NCI-H748 (cell line): ENCODE measurements around the gene NAP1L5.

Experiments
- DNase-seq: peaks from one replicate; lab custom pipeline; 2025; ENCODE audit not compliant: unreplicated experiment; lab: John Stamatoyannopoulos, UW

NAP1L5 gene

GRCh38 chr4:88722828-88723227 is 25.2 kb upstream of the NAP1L5 start:
- no peak for DNase-seq

- DNase-seq = no peak
Observed at GRCh38 chr4:88722276-88722780, 24.7 kb upstream of the NAP1L5 start.

GRCh38 chr4:88720451-88721428 is 23.1 kb upstream of the NAP1L5 start:
- DNase-seq = no peak

DNA sequence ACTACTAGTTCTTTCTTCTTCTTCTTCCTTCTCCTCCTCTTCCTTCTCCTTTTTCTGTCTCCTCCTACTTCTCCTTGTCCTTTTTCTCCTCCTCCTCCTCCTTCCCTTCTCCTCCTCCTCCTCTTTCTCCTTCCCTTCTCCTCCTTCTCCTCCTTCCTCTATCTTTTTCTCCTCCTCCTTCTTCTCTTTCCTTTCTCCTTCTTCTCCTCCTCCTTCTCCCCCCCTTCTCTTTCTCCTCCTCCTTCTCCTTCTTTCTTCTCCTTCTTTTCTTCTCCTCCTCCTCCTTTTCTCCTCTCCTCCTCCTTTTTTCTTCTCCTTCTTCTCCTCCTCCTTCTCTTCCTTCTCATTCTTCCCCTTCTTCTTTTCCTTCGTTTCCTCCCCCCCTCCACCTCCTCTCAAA is 21.8 kb upstream of the NAP1L5 start:
- DNase-seq = no peak

DNA sequence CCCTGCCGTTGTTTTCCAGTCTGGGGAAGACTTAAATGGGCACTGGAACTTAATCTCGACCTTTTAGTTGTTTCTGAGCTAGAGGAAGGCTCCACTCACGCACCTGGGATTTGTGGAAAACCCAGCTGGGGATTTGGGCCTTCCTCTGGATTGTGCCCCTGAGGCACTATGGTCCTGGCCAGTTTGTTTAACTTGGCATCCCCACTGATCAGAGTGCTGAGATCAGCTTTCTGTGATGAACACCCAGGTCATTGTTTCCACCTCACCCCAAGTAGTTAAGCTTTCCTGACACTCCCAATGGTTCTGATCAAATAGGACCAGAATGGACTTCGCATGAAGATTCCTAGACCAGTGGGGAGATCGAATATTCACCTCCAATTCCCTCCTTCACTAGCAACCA is 20.5 kb upstream of the NAP1L5 start:
- DNase-seq = no peak

GRCh38 chr4:88713782-88714181 is 16.2 kb upstream of the NAP1L5 start:
- DNase-seq = no peak

DNA sequence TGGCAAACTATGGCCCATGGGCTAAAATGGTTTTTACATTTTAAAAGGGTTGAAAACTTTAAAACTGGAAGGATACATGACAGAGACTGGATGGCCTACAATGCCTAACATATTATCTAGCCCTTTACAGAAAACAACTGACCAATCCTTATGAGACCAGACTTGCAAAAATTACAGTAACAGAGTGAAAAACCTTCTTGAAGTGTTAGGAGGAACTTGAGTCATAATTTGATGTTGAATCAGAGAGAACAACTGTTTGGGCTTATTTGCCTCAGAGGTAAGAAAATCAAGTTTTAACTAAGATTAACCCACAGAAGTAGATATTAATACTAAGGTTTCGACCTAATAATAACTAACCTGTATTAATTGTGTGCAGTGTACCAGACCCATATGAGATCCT is 12.4 kb upstream of the NAP1L5 start:
- no peak for DNase-seq

DNA sequence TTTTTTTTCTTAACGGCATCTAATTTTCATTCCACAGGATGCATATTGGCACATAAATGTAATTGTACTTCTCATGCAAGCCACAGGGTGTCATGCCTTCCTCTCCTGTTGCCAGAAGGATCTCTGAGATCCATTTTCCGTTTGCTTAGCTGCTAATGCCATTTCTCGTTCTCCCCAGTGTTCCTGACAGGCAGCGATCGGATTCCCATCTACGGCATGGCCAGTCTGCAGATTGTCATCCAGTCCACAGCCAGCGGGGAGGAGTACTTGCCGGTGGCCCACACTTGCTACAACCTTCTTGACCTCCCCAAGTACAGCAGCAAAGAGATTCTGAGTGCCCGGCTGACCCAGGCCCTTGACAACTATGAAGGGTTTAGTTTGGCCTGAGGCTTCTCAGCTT is 8.9 kb upstream of the NAP1L5 start:
- DNase-seq = peak; percentile 24

- DNase-seq = no peak
Observed at GRCh38 chr4:88705805-88706492, 8.3 kb upstream of the NAP1L5 start.

- no peak for DNase-seq
Observed at GRCh38 chr4:88705223-88705622, 7.6 kb upstream of the NAP1L5 start.

DNA sequence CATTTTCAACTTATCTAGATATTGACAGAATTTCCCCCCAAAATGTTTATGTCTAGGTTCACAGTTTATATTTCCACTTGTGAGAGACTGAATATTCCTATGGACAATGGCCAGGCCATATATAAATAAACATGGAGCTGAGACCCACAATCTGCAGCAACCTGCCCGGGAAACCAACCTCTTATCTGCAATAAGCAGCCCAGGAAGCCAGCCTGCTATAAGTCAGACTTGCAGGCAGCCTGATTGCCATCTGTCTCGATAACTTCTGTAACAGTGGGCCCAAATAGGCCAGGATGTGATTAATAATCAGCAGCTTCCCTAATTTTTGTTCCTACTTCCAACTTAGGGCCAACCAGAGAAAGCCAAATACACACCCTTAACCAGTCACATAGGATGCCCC is 5.2 kb upstream of the NAP1L5 start:
- no peak for DNase-seq

GRCh38 chr4:88698519-88698918 is 890 bp upstream of the NAP1L5 start:
- DNase-seq = no peak

DNA sequence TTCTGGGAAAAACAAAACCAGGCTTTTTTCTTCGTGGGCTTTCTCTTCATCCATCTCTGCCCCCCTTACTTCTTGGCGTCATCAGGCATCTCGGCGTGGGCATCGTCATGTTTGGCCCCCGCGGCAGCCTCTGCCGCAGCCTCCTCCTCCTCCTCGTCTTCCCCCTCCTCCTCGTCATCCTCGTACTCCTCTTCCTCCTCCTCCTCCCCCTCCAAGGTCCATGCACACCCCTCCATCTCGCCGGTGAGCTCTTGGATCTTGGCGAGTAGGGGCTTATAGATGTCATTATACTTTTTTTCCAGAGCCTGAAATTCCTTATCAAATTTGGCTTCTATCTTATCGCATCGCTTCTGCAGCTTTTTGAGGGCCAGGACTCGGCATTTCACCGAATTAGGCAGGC is 488 bp downstream of the NAP1L5 start:
- DNase-seq = no peak

- DNase-seq = no peak
Observed at GRCh38 chr4:88696630-88697029, 999 bp downstream of the NAP1L5 start.

DNA sequence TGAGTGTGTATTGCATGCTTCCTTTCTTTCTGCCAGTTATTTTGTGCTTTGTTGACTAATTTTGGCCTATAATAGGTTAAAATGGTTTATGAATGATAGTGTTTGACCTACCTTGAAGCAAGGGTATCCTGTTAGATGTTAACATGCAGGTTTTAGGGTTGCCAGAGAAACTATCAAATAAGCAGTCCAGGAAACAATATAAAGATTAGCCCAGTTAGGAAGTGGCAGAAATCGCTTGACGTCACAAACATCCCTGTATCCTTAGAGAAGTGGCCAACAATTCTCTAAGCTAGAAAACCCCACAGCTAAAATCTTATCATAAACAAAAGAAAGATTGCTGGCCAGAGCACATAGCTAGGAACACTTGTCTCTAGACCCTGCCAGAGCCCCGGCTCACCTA is 3.8 kb downstream of the NAP1L5 start:
- no peak for DNase-seq

DNA sequence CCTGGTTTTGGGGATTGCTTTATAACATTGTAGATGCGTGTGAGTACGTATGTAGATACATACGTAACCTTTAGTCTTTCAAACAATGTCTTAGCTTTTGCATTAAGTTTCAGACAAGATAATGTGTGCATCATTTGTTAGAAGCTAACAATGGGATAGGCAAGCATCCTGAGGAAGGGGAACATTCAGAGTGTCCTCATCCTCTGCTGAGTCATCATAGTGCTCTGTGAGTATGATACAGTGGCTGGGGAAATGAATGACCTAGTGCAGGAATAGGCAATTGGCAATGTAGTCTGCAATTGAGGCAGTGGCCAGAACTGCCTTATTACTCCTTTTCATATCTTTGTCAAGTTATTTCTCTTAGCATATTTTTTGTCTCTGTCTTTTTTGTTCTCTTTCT is 7.3 kb downstream of the NAP1L5 start:
- no peak for DNase-seq

DNA sequence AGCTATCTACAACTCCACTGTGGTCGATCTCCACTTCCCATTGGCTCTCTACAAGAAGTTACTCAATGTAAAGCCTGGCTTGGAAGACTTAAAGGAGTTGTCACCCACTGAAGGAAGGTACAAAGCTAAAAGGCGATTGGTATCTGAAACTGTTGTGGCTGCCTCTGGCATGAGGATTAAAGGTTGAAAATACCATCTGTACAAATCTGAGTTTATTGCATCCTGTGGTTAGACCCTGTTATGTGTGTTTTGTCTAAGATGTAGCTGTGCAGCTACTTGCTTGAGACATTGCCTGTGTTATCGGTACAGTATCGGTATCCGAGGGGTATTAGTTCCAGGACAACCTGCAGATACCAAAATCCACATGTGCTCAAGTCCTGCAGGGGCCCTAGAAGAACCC is 16.4 kb downstream of the NAP1L5 start:
- DNase-seq = no peak

DNA sequence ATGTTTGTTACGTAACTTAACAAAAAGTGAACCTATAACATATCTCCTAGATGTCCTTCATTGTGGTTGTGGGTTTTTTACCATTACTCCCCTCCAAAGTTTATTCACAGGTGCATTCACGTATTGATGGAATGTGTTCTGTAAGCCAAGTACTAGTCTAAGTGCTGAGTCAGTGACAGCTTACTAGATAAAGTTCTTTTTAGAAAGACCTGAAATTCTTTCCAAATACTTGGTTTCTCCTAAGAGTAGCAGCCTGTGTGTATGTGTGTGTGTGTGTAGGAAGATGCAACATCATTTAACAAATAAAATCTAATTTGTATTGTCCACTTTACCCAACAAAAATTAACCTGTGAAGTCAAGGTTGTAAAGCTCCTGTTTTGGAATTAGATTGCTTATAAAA is 22.1 kb downstream of the NAP1L5 start:
- DNase-seq = no peak

DNA sequence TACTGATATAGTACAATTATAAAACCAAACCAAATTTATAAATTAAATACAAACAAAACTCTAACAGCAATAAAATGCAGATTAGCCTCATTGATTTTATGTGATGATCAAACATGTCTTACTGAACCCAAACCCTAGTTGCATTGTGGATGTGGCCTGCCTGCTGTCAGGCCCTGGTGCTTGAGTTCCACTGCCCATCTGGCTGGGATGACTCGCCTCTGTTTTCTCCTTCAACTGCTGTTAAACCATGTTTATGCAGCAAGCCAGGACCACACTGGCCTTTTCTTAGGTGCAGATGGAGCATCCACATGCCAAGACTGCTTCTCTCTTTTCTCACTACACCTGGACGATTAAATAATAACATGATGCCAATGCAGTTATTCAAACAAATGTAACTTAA is 22.6 kb downstream of the NAP1L5 start:
- no peak for DNase-seq

DNA sequence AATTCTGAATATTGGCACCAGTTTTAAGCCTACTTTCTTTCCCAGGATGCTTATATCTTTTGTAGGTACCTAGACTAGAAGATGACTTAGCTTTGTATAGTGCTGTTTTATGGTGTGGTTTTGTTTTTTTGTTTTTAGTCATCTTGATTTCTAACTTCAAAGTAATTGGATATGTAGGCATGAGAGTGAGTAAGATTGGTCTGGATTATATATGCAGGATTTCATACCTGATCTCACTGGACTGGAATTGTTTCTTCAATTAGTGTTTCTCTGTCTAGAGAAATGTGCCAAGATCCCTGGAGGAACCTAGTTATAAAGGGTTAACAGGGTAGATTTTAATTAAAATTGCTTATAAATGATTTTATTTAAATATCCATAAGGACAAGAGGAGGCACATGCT is 23.1 kb downstream of the NAP1L5 start:
- DNase-seq = no peak

DNA sequence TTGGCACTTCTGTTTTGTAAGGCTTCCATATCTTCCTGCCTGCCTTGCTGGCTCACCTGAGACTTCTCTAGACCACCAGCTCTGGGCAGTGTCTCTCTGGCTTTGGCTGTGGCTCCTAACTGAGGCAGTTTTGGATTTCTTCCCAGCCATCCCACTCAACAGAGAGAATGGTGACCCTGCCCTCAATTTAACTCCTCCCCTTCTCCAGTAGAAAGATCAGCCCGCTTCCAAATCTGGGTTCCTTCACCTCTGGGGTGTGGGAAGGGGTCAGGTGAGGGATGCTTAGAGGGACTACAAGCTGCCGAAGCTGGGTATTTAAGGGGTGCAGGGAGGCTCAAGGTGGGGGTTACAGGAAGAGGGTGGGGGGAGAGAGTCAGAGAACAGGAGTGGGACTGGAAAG is 23.7 kb downstream of the NAP1L5 start:
- DNase-seq = no peak

DNA sequence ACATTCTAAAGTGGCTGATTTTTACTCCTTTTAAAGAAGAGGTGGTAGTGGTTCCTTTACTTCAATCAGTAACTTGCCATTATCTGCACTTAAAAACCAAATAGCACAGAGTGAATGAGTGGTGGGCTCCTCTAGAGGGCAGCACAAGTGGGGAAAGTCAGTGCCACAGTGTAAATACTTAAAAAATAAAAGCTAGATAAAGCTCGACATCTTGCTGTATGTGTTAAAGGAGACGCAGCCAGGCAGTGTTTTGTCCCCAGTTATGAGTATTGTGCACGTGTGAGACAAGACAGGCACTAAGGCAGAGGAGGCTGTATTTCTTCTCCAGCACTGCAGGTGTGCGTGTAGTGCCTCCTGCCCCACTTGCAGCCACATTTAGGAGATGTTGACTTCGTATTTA is 24.6 kb downstream of the NAP1L5 start:
- DNase-seq = peak; percentile 46
